ENCODE results near the gene COL18A1. TPM values are rescaled to one million over a fixed set of nuclear protein-coding genes. Genes with fewer than 3 reads are reported as not detected.

COL18A1 gene
- total and polyA plus RNA-seq, 4 donors, result 97.3 to 963 (median 295) TPM

DNA sequence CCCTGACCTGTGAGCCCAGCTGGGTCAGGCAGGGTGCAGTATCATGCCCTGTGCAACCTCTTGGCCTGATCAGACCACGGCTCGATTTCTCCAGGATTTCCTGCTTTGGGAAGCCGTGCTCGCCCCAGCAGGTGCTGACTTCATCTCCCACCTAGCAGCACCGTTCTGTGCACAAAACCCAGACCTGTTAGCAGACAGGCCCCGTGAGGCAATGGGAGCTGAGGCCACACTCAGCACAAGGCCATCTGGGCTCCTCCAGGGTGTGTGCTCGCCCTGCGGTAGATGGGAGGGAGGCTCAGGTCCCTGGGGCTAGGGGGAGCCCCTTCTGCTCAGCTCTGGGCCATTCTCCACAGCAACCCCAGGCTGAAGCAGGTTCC, 107.6 kb downstream of the COL18A1 start:
- Histone ChIP-seq H3K9me3 (ENCODE audit: control insufficient read depth, low read length) (no peaks in the 10 kb centered on the region), H3K4me3 (ENCODE audit: low read length in 2 of 2) (no peak overlapping the region), H3K36me3 (ENCODE audit: control insufficient read depth in 1 of 2, insufficient read depth in 2 of 2, low read length in 1 of 2) (peaks cover 0 to 4% of the 10 kb centered on the region in 2 donors), H3K4me1 (ENCODE audit: control insufficient read depth in 1 of 2, insufficient read depth in 2 of 2, low read length in 2 of 2) (no peaks in the 10 kb centered on the region), H3K27me3 (ENCODE audit: control insufficient read depth in 1 of 2, insufficient read depth in 2 of 2, low read length in 1 of 2) (no peaks in the 10 kb centered on the region), H3K27ac (ENCODE audit: low read depth in 1 of 2, low read length in 2 of 2) (no peak overlapping the region)
- ATAC-seq (ENCODE audit: low FRiP score) (no peak), DNase-seq (peak; percentile 26 to 67)
- 89 to 94% methylated on average over 8 of the region's 8 CpGs for WGBS, 2 donors
- intact Hi-C loops (cut with DNase I), result no loop called here

GRCh38 chr21:45513003-45513717, 108.2 kb downstream of the COL18A1 start:
- no peak overlapping the region for H3K4me3 ChIP-seq (ENCODE audit: low read length in 2 of 2)
- 73 to 76% methylated on average over 19 of the region's 19 CpGs for WGBS, 2 donors
- no peaks in the 10 kb centered on the region for H3K9me3 ChIP-seq (ENCODE audit: control insufficient read depth, low read length)
- H3K27ac ChIP-seq (ENCODE audit: low read depth in 1 of 2, low read length in 2 of 2), result no peak overlapping the region
- H3K36me3 ChIP-seq (ENCODE audit: control insufficient read depth in 1 of 2, insufficient read depth in 2 of 2, low read length in 1 of 2), result peaks cover 0 to 4% of the 10 kb centered on the region in 2 donors
- intact Hi-C loops (cut with DNase I), result no loop called here
- no peaks in the 10 kb centered on the region for H3K4me1 ChIP-seq (ENCODE audit: control insufficient read depth in 1 of 2, insufficient read depth in 2 of 2, low read length in 2 of 2)
- DNase-seq (peak; percentile 39 to 68), ATAC-seq (ENCODE audit: low FRiP score) (no peak)
- no peaks in the 10 kb centered on the region for H3K27me3 ChIP-seq (ENCODE audit: control insufficient read depth in 1 of 2, insufficient read depth in 2 of 2, low read length in 1 of 2)

- DNase-seq, result peak; percentile 38 to 55
- no peak overlapping the region for H3K4me3 ChIP-seq (ENCODE audit: low read length in 2 of 2)
- 83 to 88% methylated on average over 11 of the region's 11 CpGs for WGBS, 2 donors
- no peaks in the 10 kb centered on the region for H3K27me3 ChIP-seq (ENCODE audit: control insufficient read depth in 1 of 2, insufficient read depth in 2 of 2, low read length in 1 of 2)
- ATAC-seq (ENCODE audit: low FRiP score), result no peak
- no peaks in the 10 kb centered on the region for H3K4me1 ChIP-seq (ENCODE audit: control insufficient read depth in 1 of 2, insufficient read depth in 2 of 2, low read length in 2 of 2)
- no peaks in the 10 kb centered on the region for H3K9me3 ChIP-seq (ENCODE audit: control insufficient read depth, low read length)
- no peak overlapping the region for H3K27ac ChIP-seq (ENCODE audit: low read depth in 1 of 2, low read length in 2 of 2)
- peaks cover 0 to 4% of the 10 kb centered on the region in 2 donors for H3K36me3 ChIP-seq (ENCODE audit: control insufficient read depth in 1 of 2, insufficient read depth in 2 of 2, low read length in 1 of 2)
- intact Hi-C loops (cut with DNase I), result no loop called here
Measured at GRCh38 chr21:45513741-45514310, 108.9 kb downstream of the COL18A1 start.

GRCh38 chr21:45514311-45515021, 109.5 kb downstream of the COL18A1 start:
- Histone ChIP-seq H3K27me3 (ENCODE audit: control insufficient read depth in 1 of 2, insufficient read depth in 2 of 2, low read length in 1 of 2) (no peaks in the 10 kb centered on the region), H3K36me3 (ENCODE audit: control insufficient read depth in 1 of 2, insufficient read depth in 2 of 2, low read length in 1 of 2) (peaks cover 0 to 4% of the 10 kb centered on the region in 2 donors), H3K27ac (ENCODE audit: low read depth in 1 of 2, low read length in 2 of 2) (no peak overlapping the region), H3K4me1 (ENCODE audit: control insufficient read depth in 1 of 2, insufficient read depth in 2 of 2, low read length in 2 of 2) (no peaks in the 10 kb centered on the region), H3K9me3 (ENCODE audit: control insufficient read depth, low read length) (no peaks in the 10 kb centered on the region), H3K4me3 (ENCODE audit: low read length in 2 of 2) (no peak overlapping the region)
- DNase-seq, result peak; percentile 43 to 73
- ATAC-seq (ENCODE audit: low FRiP score), result no peak
- 88 to 90% methylated on average over 22 of the region's 22 CpGs for WGBS, 2 donors
- intact Hi-C loops (cut with DNase I), result no loop called here

DNA sequence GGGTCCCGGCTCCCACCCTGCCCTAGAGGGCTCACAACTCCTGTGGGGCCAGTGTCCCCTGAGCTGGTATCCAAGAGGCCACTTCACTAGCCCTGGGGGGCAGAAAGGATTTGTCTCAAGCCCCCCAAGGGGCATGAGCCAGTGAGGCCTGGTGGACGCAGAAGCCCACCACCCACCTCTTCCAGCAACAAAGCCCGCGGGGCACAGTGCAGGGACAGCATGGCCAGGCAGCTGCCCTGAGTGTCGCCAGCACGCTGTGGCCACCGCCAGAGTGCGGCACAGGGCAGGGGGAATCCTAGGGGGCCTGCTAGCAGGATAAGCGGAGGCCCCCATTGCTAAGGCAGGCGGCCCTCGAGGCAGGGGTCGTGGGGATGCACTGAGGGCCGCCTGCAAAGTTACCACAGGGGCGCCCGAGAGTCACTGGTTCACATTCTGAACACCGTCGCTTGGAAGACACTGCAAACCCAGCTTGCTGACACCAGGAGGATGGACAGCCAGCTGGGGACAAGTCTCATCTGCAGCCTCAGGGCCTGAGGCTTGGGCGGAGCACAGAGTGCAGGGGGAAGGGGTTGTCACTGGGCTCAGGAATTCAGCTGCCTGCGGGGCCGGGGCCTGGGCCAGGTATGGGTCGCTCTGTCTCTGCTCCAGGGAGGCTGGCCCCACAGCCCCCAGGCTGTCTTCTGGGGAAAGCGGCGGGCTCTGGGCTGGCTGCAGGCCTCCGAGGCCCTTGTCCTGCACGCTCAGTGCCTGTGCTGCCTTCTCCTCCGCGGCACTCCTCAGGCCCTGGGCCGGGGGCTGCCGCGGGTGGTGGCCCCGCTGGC, 110.5 kb downstream of the COL18A1 start:
- ATAC-seq (ENCODE audit: low FRiP score) (no peak), DNase-seq (peak; percentile 43 to 67)
- H3K4me3 ChIP-seq (ENCODE audit: low read length in 2 of 2), result no peak overlapping the region
- WGBS, 2 donors, result 95% methylated on average over 31 of the region's 31 CpGs
- no peaks in the 10 kb centered on the region for H3K9me3 ChIP-seq (ENCODE audit: control insufficient read depth, low read length)
- intact Hi-C loops (cut with DNase I), result no loop called here
- H3K36me3 ChIP-seq (ENCODE audit: control insufficient read depth in 1 of 2, insufficient read depth in 2 of 2, low read length in 1 of 2), result peaks cover 0 to 4% of the 10 kb centered on the region in 2 donors
- no peaks in the 10 kb centered on the region for H3K4me1 ChIP-seq (ENCODE audit: control insufficient read depth in 1 of 2, insufficient read depth in 2 of 2, low read length in 2 of 2)
- no peaks in the 10 kb centered on the region for H3K27me3 ChIP-seq (ENCODE audit: control insufficient read depth in 1 of 2, insufficient read depth in 2 of 2, low read length in 1 of 2)
- H3K27ac ChIP-seq (ENCODE audit: low read depth in 1 of 2, low read length in 2 of 2), result no peak overlapping the region

GRCh38 chr21:45516071-45516670, 111.2 kb downstream of the COL18A1 start:
- H3K27me3 ChIP-seq (ENCODE audit: control insufficient read depth in 1 of 2, insufficient read depth in 2 of 2, low read length in 1 of 2), result no peaks in the 10 kb centered on the region
- H3K9me3 ChIP-seq (ENCODE audit: control insufficient read depth, low read length), result no peaks in the 10 kb centered on the region
- 94 to 95% methylated on average over 21 of the region's 21 CpGs for WGBS, 2 donors
- H3K36me3 ChIP-seq (ENCODE audit: control insufficient read depth in 1 of 2, insufficient read depth in 2 of 2, low read length in 1 of 2), result peaks cover 0 to 4% of the 10 kb centered on the region in 2 donors
- no peak overlapping the region for H3K4me3 ChIP-seq (ENCODE audit: low read length in 2 of 2)
- no peak overlapping the region for H3K27ac ChIP-seq (ENCODE audit: low read depth in 1 of 2, low read length in 2 of 2)
- DNase-seq (peak; percentile 37 to 38), ATAC-seq (ENCODE audit: low FRiP score) (no peak)
- no peaks in the 10 kb centered on the region for H3K4me1 ChIP-seq (ENCODE audit: control insufficient read depth in 1 of 2, insufficient read depth in 2 of 2, low read length in 2 of 2)
- intact Hi-C loops (cut with DNase I), result no loop called here

DNA sequence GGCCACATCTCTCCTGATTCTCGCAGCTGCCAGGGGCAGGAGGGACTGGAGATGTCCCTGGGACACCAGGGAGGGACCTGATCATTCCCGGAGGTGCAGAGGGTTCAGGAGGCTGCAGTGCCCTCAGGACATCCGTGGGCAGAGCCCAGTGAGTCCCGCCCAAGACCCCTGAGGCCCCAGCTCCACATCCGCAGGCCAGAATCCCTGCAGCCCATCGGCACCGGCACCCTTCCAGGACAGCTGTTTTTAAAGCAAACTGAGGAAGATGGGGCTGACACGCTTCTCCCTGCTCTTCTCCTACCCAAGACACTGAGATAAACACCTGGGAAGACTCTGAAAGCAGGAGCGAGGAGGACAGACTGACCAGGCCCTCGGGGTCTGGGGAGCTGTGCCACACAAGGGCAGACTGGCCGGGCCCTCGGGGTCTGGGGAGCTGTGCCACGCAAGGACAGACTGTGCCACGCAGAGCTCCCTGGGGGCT, 111.7 kb downstream of the COL18A1 start:
- ATAC-seq (ENCODE audit: low FRiP score) (no peak), DNase-seq (peak; percentile 20 to 57)
- Histone ChIP-seq H3K27ac (ENCODE audit: low read depth in 1 of 2, low read length in 2 of 2) (no peak overlapping the region), H3K27me3 (ENCODE audit: control insufficient read depth in 1 of 2, insufficient read depth in 2 of 2, low read length in 1 of 2) (no peaks in the 10 kb centered on the region), H3K4me3 (ENCODE audit: low read length in 2 of 2) (no peak overlapping the region), H3K9me3 (ENCODE audit: control insufficient read depth, low read length) (no peaks in the 10 kb centered on the region), H3K36me3 (ENCODE audit: control insufficient read depth in 1 of 2, insufficient read depth in 2 of 2, low read length in 1 of 2) (peaks cover 0 to 2% of the 10 kb centered on the region in 2 donors), H3K4me1 (ENCODE audit: control insufficient read depth in 1 of 2, insufficient read depth in 2 of 2, low read length in 2 of 2) (no peaks in the 10 kb centered on the region)
- intact Hi-C loops (cut with DNase I), result no loop called here
- 89 to 91% methylated on average over 14 of the region's 14 CpGs for WGBS, 2 donors
